Endodermal cell (in vitro differentiated cells): ENCODE data around the gene MRTFB. TPM values are rescaled to one million over a fixed set of nuclear protein-coding genes. Genes with fewer than 3 reads are reported as not detected.
A peak's percentile ranks its signal among the peaks of the same experiment; 100 is the strongest.

Experiments
- DNase-seq: peaks from one replicate; pipeline ENCODE4 v3.0.0-alpha.2; 2017
- H3K27ac ChIP-seq: 2 replicates; pipeline ENCODE4 v1.5.1; 2013; ENCODE audit warnings: mild to moderate bottlenecking, low read depth, low read length, moderate library complexity
- H3K27me3 ChIP-seq: 2 replicates; pipeline ENCODE4 v1.6.1; 2013; ENCODE audit warnings: mild to moderate bottlenecking, low read length, moderate library complexity; ENCODE audit not compliant: insufficient read depth, control insufficient read depth, poor library complexity, severe bottlenecking
- H3K36me3 ChIP-seq: 2 replicates; pipeline ENCODE4 v1.7.0; 2013; ENCODE audit warnings: mild to moderate bottlenecking, low read length, moderate library complexity; ENCODE audit not compliant: control insufficient read depth, insufficient read depth
- H3K4me1 ChIP-seq: one replicate; pipeline ENCODE4 v1.7.0; 2013; ENCODE audit warnings: low read length; ENCODE audit not compliant: control insufficient read depth, insufficient read depth
- H3K4me3 ChIP-seq: 2 replicates; pipeline ENCODE4 v1.5.1; 2013; ENCODE audit warnings: mild to moderate bottlenecking, low read length, moderate library complexity
- H3K9ac ChIP-seq: 2 replicates; pipeline ENCODE4 v1.6.1; 2013; ENCODE audit warnings: mild to moderate bottlenecking, low read length, moderate library complexity; ENCODE audit not compliant: poor library complexity, severe bottlenecking; ENCODE audit errors: extremely low read depth
- H3K9me3 ChIP-seq: 2 replicates; pipeline ENCODE4 v1.6.1; 2013; ENCODE audit warnings: mild to moderate bottlenecking, low read length, moderate library complexity; ENCODE audit not compliant: control insufficient read depth
- H3K27ac Mint-ChIP-seq: 2 replicates; pipeline ENCODE4 v1.8.0; 2020; ENCODE audit warnings: mixed read lengths
- H3K27me3 Mint-ChIP-seq: 2 replicates; pipeline ENCODE4 v1.8.0; 2021; ENCODE audit warnings: mild to moderate bottlenecking, mixed read lengths; ENCODE audit not compliant: insufficient read depth
- H3K36me3 Mint-ChIP-seq: 2 replicates; pipeline ENCODE4 v1.8.0; 2020; ENCODE audit warnings: low read depth, mixed read lengths
- H3K4me1 Mint-ChIP-seq: 2 replicates; pipeline ENCODE4 v1.8.0; 2020; ENCODE audit warnings: mixed read lengths
- H3K4me3 Mint-ChIP-seq: 2 replicates; pipeline ENCODE4 v1.8.0; 2020; ENCODE audit warnings: mild to moderate bottlenecking, moderate library complexity, mixed read lengths
- H3K9me3 Mint-ChIP-seq: 2 replicates; pipeline ENCODE4 v1.8.0; 2020; ENCODE audit warnings: mild to moderate bottlenecking, mixed read lengths
- WGBS, 2 experiments: methylation state at CpG; one replicate each; pipeline versions ENCODE4 v1.1.5 to v1.1.7; 2013; ENCODE audit warnings: missing lambda C conversion rate in 2 of 2, mixed read lengths in 1 of 2; ENCODE audit not compliant: insufficient coverage in 1 of 2, insufficient read length in 1 of 2; 5-methylcytosine and 5-hydroxymethylcytosine counted together
- total RNA-seq, 2 donors: library from RNA; stranded (reverse); fragmentation: NEBNext Ultra II Directional in 1 of 2; extraction: Animal tissue kit (Norgen Biotek cat#: 25700) in 1 of 2; gene quantifications; 2 replicates in 1 of 2; 3 replicates in 1 of 2; pipeline ENCODE4 v1.2.1, GENCODE V29; 2021
- TF ChIP-seq, protein P1 (sequence below): fragments of 200-600 bp; sonication (generic); conservative IDR thresholded peaks from 2 replicates; pipeline ENCODE4 v1.5.0; 2021; ENCODE audit warnings: antibody characterized with exemption, mild to moderate bottlenecking

MRTFB gene
- total RNA-seq, 2 donors from 2014 or later = 49.4 to 58.6 TPM

- TF ChIP-seq, protein P1, sequence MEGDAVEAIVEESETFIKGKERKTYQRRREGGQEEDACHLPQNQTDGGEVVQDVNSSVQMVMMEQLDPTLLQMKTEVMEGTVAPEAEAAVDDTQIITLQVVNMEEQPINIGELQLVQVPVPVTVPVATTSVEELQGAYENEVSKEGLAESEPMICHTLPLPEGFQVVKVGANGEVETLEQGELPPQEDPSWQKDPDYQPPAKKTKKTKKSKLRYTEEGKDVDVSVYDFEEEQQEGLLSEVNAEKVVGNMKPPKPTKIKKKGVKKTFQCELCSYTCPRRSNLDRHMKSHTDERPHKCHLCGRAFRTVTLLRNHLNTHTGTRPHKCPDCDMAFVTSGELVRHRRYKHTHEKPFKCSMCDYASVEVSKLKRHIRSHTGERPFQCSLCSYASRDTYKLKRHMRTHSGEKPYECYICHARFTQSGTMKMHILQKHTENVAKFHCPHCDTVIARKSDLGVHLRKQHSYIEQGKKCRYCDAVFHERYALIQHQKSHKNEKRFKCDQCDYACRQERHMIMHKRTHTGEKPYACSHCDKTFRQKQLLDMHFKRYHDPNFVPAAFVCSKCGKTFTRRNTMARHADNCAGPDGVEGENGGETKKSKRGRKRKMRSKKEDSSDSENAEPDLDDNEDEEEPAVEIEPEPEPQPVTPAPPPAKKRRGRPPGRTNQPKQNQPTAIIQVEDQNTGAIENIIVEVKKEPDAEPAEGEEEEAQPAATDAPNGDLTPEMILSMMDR = no peak
- Mint-ChIP-seq H3K4me3 (no peak overlapping the region), H3K27ac (no peak overlapping the region), H3K4me1 (peaks cover 10% of the 10 kb centered on the region), H3K27me3 (no peaks in the 10 kb centered on the region), H3K36me3 (peaks cover 10% of the 10 kb centered on the region), H3K9me3 (no peaks in the 10 kb centered on the region)
- Histone ChIP-seq H3K4me1 (no peaks in the 10 kb centered on the region), H3K9me3 (no peaks in the 10 kb centered on the region), H3K9ac (no peak overlapping the region), H3K27ac (no peak overlapping the region), H3K27me3 (no peaks in the 10 kb centered on the region), H3K36me3 (no peaks in the 10 kb centered on the region), H3K4me3 (no peak overlapping the region)
- 94 to 95% methylated on average over 8 to 9 of the region's 9 CpGs for WGBS, 2 experiments
- DNase-seq = no peak
Observed at GRCh38 chr16:14095883-14096551, 24.9 kb downstream of the MRTFB start.

DNA sequence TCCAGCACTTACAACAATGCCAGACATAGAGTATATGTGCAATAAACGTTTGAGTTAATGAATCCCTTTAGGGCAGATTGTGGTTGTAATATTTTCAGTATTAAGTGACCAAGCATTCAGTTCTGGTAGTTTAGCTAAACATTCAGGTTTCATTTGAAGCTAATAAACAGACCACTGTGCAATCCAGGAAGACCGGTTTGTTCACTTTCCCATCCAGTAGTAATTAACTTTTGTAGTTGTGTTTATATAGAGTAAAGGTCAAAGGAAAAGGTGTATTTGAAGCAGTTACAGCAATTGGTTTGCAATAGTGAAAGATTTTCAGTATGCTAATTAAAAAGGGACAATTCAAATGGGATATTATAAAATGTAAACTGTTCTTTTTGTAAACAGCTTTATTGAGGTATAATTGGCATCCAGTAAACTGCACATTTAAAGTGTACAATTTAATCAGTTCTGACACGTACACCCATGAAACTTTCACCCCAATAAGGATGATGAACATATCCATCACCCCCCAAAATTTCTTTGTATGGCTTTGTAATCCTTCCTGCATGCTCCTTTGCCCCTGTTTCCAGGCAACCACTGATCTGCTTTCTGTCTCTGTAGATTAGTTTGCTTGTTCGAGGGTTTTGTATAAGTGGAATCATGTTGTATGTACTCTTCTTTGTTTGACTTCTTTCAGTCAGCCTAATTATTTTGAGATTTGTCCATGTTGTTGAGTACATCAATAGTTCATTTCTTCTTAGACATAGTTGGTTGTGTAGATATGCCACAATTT is 26.3 kb downstream of the MRTFB start:
- Mint-ChIP-seq H3K36me3 (peaks cover 4% of the 10 kb centered on the region), H3K4me1 (peaks cover 15% of the 10 kb centered on the region), H3K9me3 (no peaks in the 10 kb centered on the region), H3K27me3 (no peaks in the 10 kb centered on the region), H3K4me3 (no peak overlapping the region), H3K27ac (no peak overlapping the region)
- H3K27me3 ChIP-seq = no peaks in the 10 kb centered on the region
- H3K27ac ChIP-seq = peak overlapping the region; percentile 39
- DNase-seq = no peak
- no peak overlapping the region for H3K4me3 ChIP-seq
- no peak overlapping the region for H3K9ac ChIP-seq
- H3K36me3 ChIP-seq = no peaks in the 10 kb centered on the region
- H3K4me1 ChIP-seq = no peaks in the 10 kb centered on the region
- WGBS, 2 experiments = 73 to 85% methylated on average over 1 to 4 of the region's 4 CpGs
- H3K9me3 ChIP-seq = no peaks in the 10 kb centered on the region
- TF ChIP-seq, protein P1 = no peak

DNA sequence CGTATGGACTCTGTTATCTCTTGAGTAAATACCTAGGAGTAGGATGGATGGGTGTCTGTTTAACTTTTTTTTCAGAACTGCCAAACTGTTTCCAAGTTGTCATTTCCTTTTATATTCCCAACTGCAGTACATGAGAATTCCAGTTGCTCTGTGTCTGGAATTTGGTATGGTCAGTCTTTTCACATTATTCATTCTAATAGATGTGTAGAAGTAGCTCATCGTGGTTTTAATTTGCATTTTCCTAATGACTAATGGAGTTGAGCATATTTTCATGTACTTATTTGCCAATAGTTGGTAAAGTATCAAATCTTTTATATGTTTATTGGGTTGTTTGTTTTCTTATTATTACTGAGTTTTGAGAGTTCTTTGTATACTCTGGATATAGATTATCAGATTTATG is 27.0 kb downstream of the MRTFB start:
- no peak for DNase-seq
- Histone ChIP-seq H3K27me3 (no peaks in the 10 kb centered on the region), H3K9me3 (no peaks in the 10 kb centered on the region), H3K9ac (no peak overlapping the region), H3K4me1 (no peaks in the 10 kb centered on the region), H3K4me3 (no peak overlapping the region), H3K36me3 (no peaks in the 10 kb centered on the region), H3K27ac (peak overlapping the region; percentile 39)
- Mint-ChIP-seq H3K4me1 (peaks cover 20% of the 10 kb centered on the region), H3K36me3 (peaks cover 3% of the 10 kb centered on the region), H3K4me3 (no peak overlapping the region), H3K9me3 (no peaks in the 10 kb centered on the region), H3K27me3 (no peaks in the 10 kb centered on the region), H3K27ac (no peak overlapping the region)
- TF ChIP-seq, protein P1 = no peak
- WGBS, 2 experiments = 93% methylated on average over 2 of the region's 2 CpGs; no CpG with 5 or more reads in 1 of the 2 experiments
